Chondrocyte (in vitro differentiated cells): ENCODE measurements around the gene ADAMTS7. TPM values are rescaled to one million over a fixed set of nuclear protein-coding genes. Genes with fewer than 3 reads are reported as not detected.
"Not testable (repeated sequence)": the region's sequence is repeated elsewhere in the genome, so short reads cannot be mapped to it uniquely, and the experiment has no call there.

Experiments
- DNase-seq: peaks from one replicate; pipeline ENCODE4 v3.0.0; 2021; ENCODE audit warnings: mixed read lengths, low spot score
- H3K27ac Mint-ChIP-seq: one replicate; pipeline ENCODE4 v1.8.0; 2021; ENCODE audit warnings: mild to moderate bottlenecking, moderate library complexity, mixed read lengths; ENCODE audit not compliant: unreplicated experiment
- H3K27me3 Mint-ChIP-seq: 2 replicates; pipeline ENCODE4 v1.8.0; 2021; ENCODE audit warnings: low read depth, mixed read lengths
- H3K36me3 Mint-ChIP-seq: 2 replicates; pipeline ENCODE4 v1.8.0; 2021; ENCODE audit warnings: low read depth, mixed read lengths
- H3K4me1 Mint-ChIP-seq: 2 replicates; pipeline ENCODE4 v1.8.0; 2021; ENCODE audit warnings: low read depth, mild to moderate bottlenecking, mixed read lengths
- H3K4me3 Mint-ChIP-seq: one replicate; pipeline ENCODE4 v1.8.0; 2021; ENCODE audit warnings: mild to moderate bottlenecking, moderate library complexity, mixed read lengths; ENCODE audit not compliant: unreplicated experiment
- H3K9me3 Mint-ChIP-seq: 2 replicates; pipeline ENCODE4 v1.8.0; 2021; ENCODE audit warnings: low read depth, mixed read lengths
- CTCF ChIP-seq: fragments of 200-600 bp; sonication (generic); IDR thresholded peaks from 2 replicates; pipeline ENCODE4 v1.5.0; 2021; ENCODE audit warnings: antibody characterized with exemption, mild to moderate bottlenecking, moderate library complexity
- total RNA-seq: library from RNA; stranded (reverse); gene quantifications from 3 replicates; pipeline ENCODE4 v1.2.1, GENCODE V29; 2021

Gene ADAMTS7
- total RNA-seq, 1 donor from 2014 or later, result 111 TPM

DNA sequence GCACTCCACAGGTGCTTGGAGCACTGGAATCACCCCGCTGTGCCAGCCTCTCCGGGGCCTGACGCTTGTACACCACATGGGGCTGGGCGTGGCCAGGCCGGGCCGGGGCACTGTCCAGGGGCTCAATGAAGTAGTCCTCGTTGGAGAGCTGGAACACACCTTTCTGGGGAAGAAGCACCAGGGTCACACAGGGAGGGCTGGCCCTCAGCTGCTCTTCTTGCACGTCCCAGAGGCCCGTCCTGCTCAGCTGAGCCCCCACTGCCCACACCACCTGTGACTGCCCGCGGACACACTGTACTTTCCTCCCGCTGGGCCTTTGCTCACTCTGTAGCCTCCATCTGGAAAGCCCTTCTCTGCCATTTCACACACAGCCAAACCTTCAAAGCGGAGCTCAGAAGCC is 13.3 kb downstream of the ADAMTS7 start:
- H3K4me3 Mint-ChIP-seq, result peak overlapping the region; percentile 44
- H3K9me3 Mint-ChIP-seq, result no peaks in the 10 kb centered on the region

GRCh38 chr15:78796510-78796909 is 14.8 kb downstream of the ADAMTS7 start:
- no peaks in the 10 kb centered on the region for H3K9me3 Mint-ChIP-seq
- TF ChIP-seq CTCF, result no peak
- H3K27me3 Mint-ChIP-seq, result no peaks in the 10 kb centered on the region
- H3K27ac Mint-ChIP-seq, result no peak overlapping the region
- H3K4me3 Mint-ChIP-seq, result no peak overlapping the region
- DNase-seq, result no peak
- H3K4me1 Mint-ChIP-seq, result peaks cover 27% of the 10 kb centered on the region
- H3K36me3 Mint-ChIP-seq, result peaks cover 11% of the 10 kb centered on the region

More for the DNA sequence above, 13.3 kb downstream of the ADAMTS7 start:
- H3K4me1 Mint-ChIP-seq, result peaks cover 27% of the 10 kb centered on the region
- TF ChIP-seq CTCF, result no peak
- H3K27me3 Mint-ChIP-seq, result no peaks in the 10 kb centered on the region
- H3K27ac Mint-ChIP-seq, result peak overlapping the region; percentile 87
- peaks cover 7% of the 10 kb centered on the region for H3K36me3 Mint-ChIP-seq
- no peak for DNase-seq

- Mint-ChIP-seq H3K27ac (no peak overlapping the region), H3K9me3 (no peaks in the 10 kb centered on the region), H3K4me3 (no peak overlapping the region), H3K4me1 (peaks cover 23% of the 10 kb centered on the region), H3K36me3 (peaks cover 13% of the 10 kb centered on the region), H3K27me3 (no peaks in the 10 kb centered on the region)
- no peak for DNase-seq
- TF ChIP-seq CTCF, result no peak
Observed at GRCh38 chr15:78795043-78795442, 16.2 kb downstream of the ADAMTS7 start.

DNA sequence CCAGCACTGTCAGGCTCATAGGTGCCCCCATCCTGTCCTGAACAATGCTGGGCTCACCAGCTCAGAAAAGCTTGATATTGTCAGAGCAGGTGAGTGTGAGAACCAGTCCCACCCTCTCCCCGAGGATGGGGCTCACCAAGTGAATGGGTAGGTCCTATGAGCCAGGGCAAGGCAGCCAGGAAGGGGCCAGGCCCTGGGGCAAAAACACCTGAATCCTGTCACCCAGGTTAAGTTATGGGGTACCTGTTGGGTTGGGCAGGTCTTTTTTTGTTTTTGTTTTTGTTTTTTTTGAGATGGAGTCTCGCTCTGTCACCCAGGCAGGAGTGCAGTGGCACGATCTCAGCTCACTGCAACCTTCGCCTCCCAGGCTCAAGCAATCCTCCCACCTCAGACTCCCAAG is 16.8 kb downstream of the ADAMTS7 start:
- Mint-ChIP-seq H3K36me3 (peaks cover 16% of the 10 kb centered on the region), H3K4me1 (peaks cover 21% of the 10 kb centered on the region)
- not testable (repeated sequence) for H3K27ac Mint-ChIP-seq, H3K9me3 Mint-ChIP-seq, DNase-seq, H3K4me3 Mint-ChIP-seq, H3K27me3 Mint-ChIP-seq

GRCh38 chr15:78791357-78791756 is 19.9 kb downstream of the ADAMTS7 start:
- DNase-seq, result no peak
- H3K27me3 Mint-ChIP-seq, result no peaks in the 10 kb centered on the region
- no peak overlapping the region for H3K4me3 Mint-ChIP-seq
- H3K36me3 Mint-ChIP-seq, result peaks cover 26% of the 10 kb centered on the region
- TF ChIP-seq CTCF, result no peak
- no peak overlapping the region for H3K27ac Mint-ChIP-seq
- H3K4me1 Mint-ChIP-seq, result no peaks in the 10 kb centered on the region
- H3K9me3 Mint-ChIP-seq, result no peaks in the 10 kb centered on the region

GRCh38 chr15:78790027-78790426 is 21.2 kb downstream of the ADAMTS7 start:
- TF ChIP-seq CTCF, result no peak
- Mint-ChIP-seq H3K27ac (no peak overlapping the region), H3K36me3 (peaks cover 26% of the 10 kb centered on the region), H3K4me1 (no peaks in the 10 kb centered on the region), H3K9me3 (no peaks in the 10 kb centered on the region), H3K27me3 (no peaks in the 10 kb centered on the region), H3K4me3 (no peak overlapping the region)
- no peak for DNase-seq
